H1 (cell line): ENCODE data around the gene ARHGEF39. TPM values are rescaled to one million over a fixed set of nuclear protein-coding genes. Genes with fewer than 3 reads are reported as not detected.

Source experiments
- CTCF ChIA-PET: fragments of 300-600 bp; sonication (Branson Sonifier 250); formaldehyde crosslinking; loops from one replicate; lab custom pipeline; 2021; ENCODE audit not compliant: partially characterized antibody; lab: Charles Lee
- POLR2A ChIA-PET: fragments of 300-600 bp; sonication (Branson Sonifier 250); formaldehyde crosslinking; loops from one replicate; lab custom pipeline; 2021; ENCODE audit warnings: inconsistent platforms; ENCODE audit not compliant: partially characterized antibody; lab: Charles Lee
- DNase-seq, 2 experiments: peaks; one replicate each; pipeline versions ENCODE4 v3.0.0 to v3.0.0-alpha.2; 2010 to 2022; ENCODE audit warnings: low spot score in 2 of 2, low read depth in 1 of 2, mixed read lengths in 1 of 2
- FAIRE-seq: peaks from 2 replicates; lab custom pipeline; 2011; peaks lifted over from hg19 to GRCh38; lab: Jason Lieb, UNC
- H2AFZ ChIP-seq: 2 replicates; pipeline ENCODE4 v1.8.1; 2012; ENCODE audit warnings: low read length, inconsistent platforms
- H2AK5ac ChIP-seq: 2 replicates; pipeline ENCODE4 v1.6.1; 2013; ENCODE audit warnings: low read depth, low read length
- H2BK120ac ChIP-seq: replicated peaks from 2 replicates; pipeline ENCODE3; 2013; ENCODE audit warnings: low read depth, low read length, inconsistent platforms
- H2BK12ac ChIP-seq: 2 replicates; pipeline ENCODE4 v1.6.1; 2013; ENCODE audit warnings: low read depth, low read length
- H2BK15ac ChIP-seq: 2 replicates; pipeline ENCODE4 v1.6.1; 2013; ENCODE audit warnings: low read length
- H2BK20ac ChIP-seq: 2 replicates; pipeline ENCODE4 v1.6.1; 2013; ENCODE audit warnings: low read length
- H2BK5ac ChIP-seq: 2 replicates; pipeline ENCODE4 v1.6.1; 2013; ENCODE audit warnings: low read depth, low read length
- H3K14ac ChIP-seq: 2 replicates; pipeline ENCODE4 v1.6.1; 2013; ENCODE audit warnings: inconsistent platforms; ENCODE audit not compliant: insufficient read length
- H3K18ac ChIP-seq: 2 replicates; pipeline ENCODE4 v1.6.1; 2013; ENCODE audit warnings: low read length; ENCODE audit errors: extremely low read depth
- H3K23ac ChIP-seq: 2 replicates; pipeline ENCODE4 v1.6.1; 2013; ENCODE audit warnings: inconsistent platforms; ENCODE audit not compliant: insufficient read length
- H3K23me2 ChIP-seq: 2 replicates; pipeline ENCODE4 v1.6.1; 2013; ENCODE audit warnings: low read depth, low read length
- H3K27ac ChIP-seq: 2 replicates; pipeline ENCODE4 v1.6.1; 2011; ENCODE audit warnings: low read depth, low read length, inconsistent platforms
- H3K27me3 ChIP-seq, 4 experiments: replicated peaks in 1 of 4; 1 replicate in 1 of 4; 2 replicates in 3 of 4; pipeline versions ENCODE4 v1.6.1 to v1.8.1; 2011 to 2013; ENCODE audit warnings: low read length in 3 of 4, mild to moderate bottlenecking in 3 of 4, inconsistent platforms in 2 of 4, mixed read lengths in 2 of 4, moderate library complexity in 1 of 4; ENCODE audit not compliant: control insufficient read depth in 3 of 4, insufficient read depth in 3 of 4; ENCODE audit errors: extremely low read depth in 1 of 4
- H3K36me3 ChIP-seq, 4 experiments: 2 replicates each; pipeline versions ENCODE4 v1.6.1 to v1.8.1; 2011 to 2013; ENCODE audit warnings: mild to moderate bottlenecking in 4 of 4, low read length in 3 of 4, moderate library complexity in 2 of 4, control low read depth in 1 of 4, inconsistent platforms in 1 of 4; ENCODE audit not compliant: insufficient read depth in 4 of 4, control insufficient read depth in 2 of 4
- H3K4ac ChIP-seq: replicated peaks from 2 replicates; pipeline ENCODE3; 2013; ENCODE audit warnings: low read length, low read depth, mixed read lengths, inconsistent platforms; ENCODE audit not compliant: insufficient read length
- H3K4me1 ChIP-seq, 4 experiments: replicated peaks in 1 of 4; 1 replicate in 1 of 4; 2 replicates in 3 of 4; pipeline versions ENCODE4 v1.6.1 to v1.8.1; 2011 to 2013; ENCODE audit warnings: low read length in 3 of 4, inconsistent platforms in 2 of 4, mixed read lengths in 1 of 4; ENCODE audit not compliant: insufficient read depth in 4 of 4, control insufficient read depth in 3 of 4
- H3K4me2 ChIP-seq, 2 experiments: 2 replicates each; pipeline versions ENCODE4 v1.6.1 to v1.8.1; 2011 to 2013; ENCODE audit warnings: low read depth in 2 of 2, low read length in 2 of 2, control low read depth in 1 of 2, inconsistent platforms in 1 of 2, mild to moderate bottlenecking in 1 of 2; ENCODE audit not compliant: insufficient read depth in 1 of 2
- H3K4me3 ChIP-seq, 4 experiments: fragments of 200-600, 300-600 bp in 1 of 4; sonication (generic), shearing (Covaris generic), sonication (Bioruptor Twin) in 1 of 4; 2 replicates each; pipeline versions ENCODE4 v1.5.1 to v1.8.1; 2011 to 2016; ENCODE audit warnings: low read length in 4 of 4, low read depth in 3 of 4, control low read depth in 2 of 4, inconsistent platforms in 2 of 4, mild to moderate bottlenecking in 2 of 4, mixed read lengths in 1 of 4, moderate library complexity in 1 of 4; ENCODE audit not compliant: insufficient read depth in 2 of 4; ENCODE audit errors: extremely low read depth in 1 of 4
- H3K56ac ChIP-seq: replicated peaks from 2 replicates; pipeline ENCODE3; 2013; ENCODE audit warnings: low read depth, mild to moderate bottlenecking, mixed read lengths, low read length, inconsistent platforms; ENCODE audit not compliant: insufficient read length
- H3K79me1 ChIP-seq: 2 replicates; pipeline ENCODE4 v1.6.1; 2013; ENCODE audit warnings: low read depth, low read length, control low read depth
- H3K79me2 ChIP-seq, 2 experiments: 2 replicates each; pipeline versions ENCODE4 v1.6.1 to v1.8.1; 2012 to 2013; ENCODE audit warnings: low read length in 2 of 2, mild to moderate bottlenecking in 2 of 2, inconsistent platforms in 1 of 2; ENCODE audit not compliant: insufficient read depth in 2 of 2, control insufficient read depth in 1 of 2
- H3K9ac ChIP-seq, 4 experiments: replicated peaks in 1 of 4; 1 replicate in 1 of 4; 2 replicates in 3 of 4; pipeline versions ENCODE4 v1.6.1 to v1.8.1; 2011 to 2013; ENCODE audit warnings: low read depth in 3 of 4, low read length in 3 of 4, control low read depth in 2 of 4, mild to moderate bottlenecking in 2 of 4, moderate library complexity in 2 of 4, inconsistent platforms in 1 of 4; ENCODE audit errors: extremely low read depth in 1 of 4
- H3K9me3 ChIP-seq, 2 experiments: 2 replicates each; pipeline versions ENCODE4 v1.6.1 to v1.8.1; 2012 to 2013; ENCODE audit warnings: mild to moderate bottlenecking in 2 of 2, moderate library complexity in 2 of 2, control low read depth in 1 of 2, inconsistent platforms in 1 of 2, low read depth in 1 of 2, low read length in 1 of 2, mixed read lengths in 1 of 2; ENCODE audit not compliant: insufficient read depth in 2 of 2
- H4K20me1 ChIP-seq, 2 experiments: replicated peaks in 1 of 2; 2 replicates each; pipeline versions ENCODE3 to v1.8.1; 2011 to 2013; ENCODE audit warnings: inconsistent platforms in 2 of 2, low read length in 2 of 2, mild to moderate bottlenecking in 1 of 2; ENCODE audit not compliant: insufficient read depth in 2 of 2, control insufficient read depth in 1 of 2
- H4K5ac ChIP-seq: 2 replicates; pipeline ENCODE4 v1.6.1; 2013; ENCODE audit warnings: low read length, low read depth, mixed read lengths, inconsistent platforms; ENCODE audit not compliant: insufficient read length
- H4K8ac ChIP-seq: 2 replicates; pipeline ENCODE4 v1.8.0; 2013; ENCODE audit warnings: mild to moderate bottlenecking, moderate library complexity, low read length, inconsistent platforms; ENCODE audit not compliant: insufficient read depth; ENCODE audit errors: extremely low read depth
- H4K91ac ChIP-seq: replicated peaks from 2 replicates; pipeline ENCODE3; 2013; ENCODE audit warnings: low read length, mixed read lengths, inconsistent platforms; ENCODE audit not compliant: insufficient read length
- CHD1 ChIP-seq: IDR thresholded peaks from 2 replicates; pipeline ENCODE4 v1.6.1; 2012; ENCODE audit warnings: low read depth, low read length, improper control_type of control experiment
- E2F6 ChIP-seq: IDR thresholded peaks from 2 replicates; pipeline ENCODE4 v1.6.1; 2012; ENCODE audit warnings: inconsistent platforms
- EGR1 ChIP-seq: IDR thresholded peaks from 2 replicates; pipeline ENCODE4 v1.6.1; 2011; ENCODE audit warnings: low read depth, low read length, borderline replicate concordance
- NANOG ChIP-seq: IDR thresholded peaks from 2 replicates; pipeline ENCODE4 v1.6.1; 2011; ENCODE audit warnings: low read length, low read depth, mild to moderate bottlenecking, inconsistent platforms; ENCODE audit not compliant: insufficient read depth, poor library complexity, severe bottlenecking
- SIRT6 ChIP-seq: IDR thresholded peaks from one replicate; pipeline ENCODE4 v1.7.1; 2012; ENCODE audit warnings: low read length, inconsistent platforms
- SUZ12 ChIP-seq: fragments of 200-600 bp; sonication (generic); IDR thresholded peaks from 2 replicates; pipeline ENCODE4 v1.6.1; 2012; ENCODE audit warnings: mild to moderate bottlenecking, inconsistent platforms, low read length, moderate library complexity, mixed read lengths
- WGBS, 2 experiments: shearing (Covaris generic) in 1 of 2; methylation state at CpG; one replicate each; pipeline versions ENCODE4 v1.1.6 to v1.1.7; 2013 to 2015; ENCODE audit warnings: low lambda C conversion rate in 2 of 2, mixed read lengths in 2 of 2, inconsistent platforms in 1 of 2, low coverage in 1 of 2, missing lambda C conversion rate in 1 of 2; ENCODE audit not compliant: insufficient replicate concordance in 2 of 2, insufficient coverage in 1 of 2, insufficient read length in 1 of 2; ENCODE audit errors: extremely low coverage in 1 of 2, missing lambda C conversion rate in 1 of 2; 5-methylcytosine and 5-hydroxymethylcytosine counted together
- polyA plus RNA-seq, 7 experiments: library from polyadenylated mRNA; depleted of rRNA in 3 of 7; stranded (reverse) in 5 of 7; unstranded in 2 of 7; fragments of >200 nt in 5 of 7; fragments of 200-250 nt in 2 of 7; gene quantifications; 1 replicate in 5 of 7; 2 replicates in 1 of 7; 4 replicates in 1 of 7; pipeline versions ENCODE4 v1.2.1 to v1.2.3, GENCODE V29; 2011 to 2013; ENCODE audit warnings: missing spikeins in 2 of 7, mixed read lengths in 2 of 7
- total RNA-seq: library from RNA; stranded (reverse); fragmentation: NEBNext Ultra II Directional; extraction: Animal tissue kit (Norgen Biotek cat#: 25700); gene quantifications from 2 replicates; pipeline ENCODE4 v1.2.1, GENCODE V29; 2021
- TF ChIP-seq, protein P1 (sequence below), 3 experiments: IDR thresholded peaks; 1 replicate in 2 of 3; 2 replicates in 1 of 3; pipeline versions ENCODE4 v1.5.1 to v1.6.1; 2011; ENCODE audit warnings: low read length in 3 of 3, mild to moderate bottlenecking in 3 of 3, inconsistent platforms in 2 of 3, low read depth in 1 of 3, moderate library complexity in 1 of 3; ENCODE audit not compliant: insufficient read depth in 1 of 3; ENCODE audit errors: control extremely low read depth in 1 of 3

ARHGEF39 gene
- total and polyA plus RNA-seq, 2 of the 8 experiments (the other 6 are each of a cell fraction or from before 2014, with no cell fraction given), result 18.6 to 18.7 TPM

- H4K5ac ChIP-seq, result no peak overlapping the region
- CTCF ChIA-PET, result interaction anchor here (0.9 to 2.6 kb wide), 11 partner anchors 9 to 69 kb away, joined by 4 to 13 read pairs (median 5); no protein-coding TSS in a partner anchor
Measured at GRCh38 chr9:35628389-35628991, 36.5 kb downstream of the ARHGEF39 start.

More at GRCh38 chr9:35628389-35628991, 36.5 kb downstream of the ARHGEF39 start:
- H3K27me3 ChIP-seq, result no peaks in the 10 kb centered on the region
- H4K91ac ChIP-seq, result no peak overlapping the region
- no peak overlapping the region for H3K23ac ChIP-seq
- H3K4ac ChIP-seq, result no peak overlapping the region
- no peaks in the 10 kb centered on the region for H3K79me2 ChIP-seq
- no peak overlapping the region for H2BK12ac ChIP-seq
- no peak overlapping the region for H2BK15ac ChIP-seq
- no peak overlapping the region for H2BK5ac ChIP-seq
- no peak for TF ChIP-seq EGR1
- TF ChIP-seq NANOG, result no peak
- no peak for TF ChIP-seq CHD1
- no peak for TF ChIP-seq SIRT6
- no peak for TF ChIP-seq E2F6
- TF ChIP-seq SUZ12, result no peak
- TF ChIP-seq, protein P1, sequence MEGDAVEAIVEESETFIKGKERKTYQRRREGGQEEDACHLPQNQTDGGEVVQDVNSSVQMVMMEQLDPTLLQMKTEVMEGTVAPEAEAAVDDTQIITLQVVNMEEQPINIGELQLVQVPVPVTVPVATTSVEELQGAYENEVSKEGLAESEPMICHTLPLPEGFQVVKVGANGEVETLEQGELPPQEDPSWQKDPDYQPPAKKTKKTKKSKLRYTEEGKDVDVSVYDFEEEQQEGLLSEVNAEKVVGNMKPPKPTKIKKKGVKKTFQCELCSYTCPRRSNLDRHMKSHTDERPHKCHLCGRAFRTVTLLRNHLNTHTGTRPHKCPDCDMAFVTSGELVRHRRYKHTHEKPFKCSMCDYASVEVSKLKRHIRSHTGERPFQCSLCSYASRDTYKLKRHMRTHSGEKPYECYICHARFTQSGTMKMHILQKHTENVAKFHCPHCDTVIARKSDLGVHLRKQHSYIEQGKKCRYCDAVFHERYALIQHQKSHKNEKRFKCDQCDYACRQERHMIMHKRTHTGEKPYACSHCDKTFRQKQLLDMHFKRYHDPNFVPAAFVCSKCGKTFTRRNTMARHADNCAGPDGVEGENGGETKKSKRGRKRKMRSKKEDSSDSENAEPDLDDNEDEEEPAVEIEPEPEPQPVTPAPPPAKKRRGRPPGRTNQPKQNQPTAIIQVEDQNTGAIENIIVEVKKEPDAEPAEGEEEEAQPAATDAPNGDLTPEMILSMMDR (IDR thresholded peaks at IDR 0.05; ENCODE audit: control extremely low read depth in 1 of 3, insufficient read depth in 1 of 3, low read depth in 1 of 3, low read length in 3 of 3), result no peak
- no peaks in the 10 kb centered on the region for H3K4me1 ChIP-seq
- POLR2A ChIA-PET, result interaction anchor here (0.9 kb wide), 1 partner anchor 104 kb away, joined by 4 read pairs; the partner anchor contains the start of genes CREB3 and TLN1
- H4K20me1 ChIP-seq, result no peaks in the 10 kb centered on the region
- H3K23me2 ChIP-seq, result no peaks in the 10 kb centered on the region
- no peaks in the 10 kb centered on the region for H3K79me1 ChIP-seq
- 96% methylated on average over 6 of the region's 6 CpGs; no CpG with 5 or more reads in 1 of the 2 experiments for WGBS, 2 experiments
- no peak overlapping the region for H2BK120ac ChIP-seq
- no peak overlapping the region for H2AFZ ChIP-seq
- no peak for FAIRE-seq
- no peak for DNase-seq
- H3K9ac ChIP-seq, result no peak overlapping the region
- no peak overlapping the region for H3K18ac ChIP-seq
- no peak overlapping the region for H3K27ac ChIP-seq
- no peak overlapping the region for H2AK5ac ChIP-seq
- no peaks in the 10 kb centered on the region for H3K9me3 ChIP-seq
- no peaks in the 10 kb centered on the region for H3K36me3 ChIP-seq
- no peak overlapping the region for H3K56ac ChIP-seq
- no peak overlapping the region for H3K4me3 ChIP-seq
- H2BK20ac ChIP-seq, result no peak overlapping the region
- H3K4me2 ChIP-seq, result no peak overlapping the region
- H4K8ac ChIP-seq, result no peak overlapping the region
- no peak overlapping the region for H3K14ac ChIP-seq
